Immature natural killer cell (primary cell): ENCODE data around the gene CPA5. TPM values are rescaled to one million over a fixed set of nuclear protein-coding genes. Genes with fewer than 3 reads are reported as not detected.

Source experiments
- DNase-seq, 3 donors: peaks; one replicate each; pipeline ENCODE4 v3.0.0; 2022; ENCODE audit warnings: mixed read lengths in 1 of 3
- H3K27ac Mint-ChIP-seq, 6 donors: one replicate each; pipeline ENCODE4 v1.8.0; 2020; ENCODE audit warnings: mixed read lengths in 6 of 6, mild to moderate bottlenecking in 5 of 6, inconsistent platforms in 4 of 6, moderate library complexity in 3 of 6
- H3K27me3 Mint-ChIP-seq, 3 donors: one replicate each; pipeline ENCODE4 v1.8.0; 2020 to 2021; ENCODE audit warnings: low read depth in 3 of 3, mild to moderate bottlenecking in 3 of 3, mixed read lengths in 3 of 3, moderate library complexity in 3 of 3, inconsistent platforms in 1 of 3
- H3K36me3 Mint-ChIP-seq, 3 donors: one replicate each; pipeline ENCODE4 v1.8.0; 2020; ENCODE audit warnings: mixed read lengths in 3 of 3, inconsistent platforms in 2 of 3, mild to moderate bottlenecking in 2 of 3
- H3K4me1 Mint-ChIP-seq, 2 donors: one replicate each; pipeline ENCODE4 v1.8.0; 2020; ENCODE audit warnings: inconsistent platforms in 2 of 2, mild to moderate bottlenecking in 2 of 2, mixed read lengths in 2 of 2, moderate library complexity in 1 of 2
- H3K4me3 Mint-ChIP-seq, 5 donors: one replicate each; pipeline ENCODE4 v1.8.0; 2020; ENCODE audit warnings: mild to moderate bottlenecking in 5 of 5, mixed read lengths in 5 of 5, inconsistent platforms in 3 of 5, moderate library complexity in 3 of 5
- H3K9me3 Mint-ChIP-seq, 6 donors: one replicate each; pipeline ENCODE4 v1.8.0; 2020; ENCODE audit warnings: mild to moderate bottlenecking in 6 of 6, mixed read lengths in 6 of 6, inconsistent platforms in 4 of 6, moderate library complexity in 3 of 6
- polyA plus RNA-seq, 3 donors: library from polyadenylated mRNA; unstranded; fragments of 300-500 nt; fragmentation: Illumina TruSeq; gene quantifications; one replicate each; pipeline ENCODE4 v1.2.3, GENCODE V29; 2021

CPA5 gene
- polyA plus RNA-seq, 3 donors from 2014 or later: not detected

DNA sequence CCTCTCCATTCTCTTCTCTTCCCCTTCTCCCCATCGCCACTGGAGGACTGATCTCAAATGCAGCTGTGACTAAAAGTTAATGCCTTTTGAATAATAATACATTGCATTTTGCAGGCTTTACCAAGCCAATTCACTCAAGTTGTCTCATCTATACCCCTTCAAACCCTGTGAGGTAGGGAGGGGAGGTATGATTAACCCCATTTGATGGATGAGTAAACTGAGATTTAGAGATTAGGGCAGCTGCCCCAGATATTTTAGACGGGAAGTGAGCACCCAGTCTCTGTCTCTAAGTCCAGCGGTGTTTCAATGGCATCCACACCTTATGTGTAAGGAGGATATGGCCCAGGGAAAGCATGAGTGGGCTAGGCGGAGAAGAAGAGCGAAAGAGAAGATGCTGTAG, 1.1 kb downstream of the CPA5 start:
- H3K9me3 Mint-ChIP-seq: no peaks in the 10 kb centered on the region
- H3K27ac Mint-ChIP-seq: no peak overlapping the region
- no peaks in the 10 kb centered on the region for H3K4me1 Mint-ChIP-seq
- no peaks in the 10 kb centered on the region for H3K36me3 Mint-ChIP-seq
- no peak overlapping the region for H3K4me3 Mint-ChIP-seq
- DNase-seq: no peak
- H3K27me3 Mint-ChIP-seq: peaks cover 0 to 4% (median 4%) of the 10 kb centered on the region in 3 donors

DNA sequence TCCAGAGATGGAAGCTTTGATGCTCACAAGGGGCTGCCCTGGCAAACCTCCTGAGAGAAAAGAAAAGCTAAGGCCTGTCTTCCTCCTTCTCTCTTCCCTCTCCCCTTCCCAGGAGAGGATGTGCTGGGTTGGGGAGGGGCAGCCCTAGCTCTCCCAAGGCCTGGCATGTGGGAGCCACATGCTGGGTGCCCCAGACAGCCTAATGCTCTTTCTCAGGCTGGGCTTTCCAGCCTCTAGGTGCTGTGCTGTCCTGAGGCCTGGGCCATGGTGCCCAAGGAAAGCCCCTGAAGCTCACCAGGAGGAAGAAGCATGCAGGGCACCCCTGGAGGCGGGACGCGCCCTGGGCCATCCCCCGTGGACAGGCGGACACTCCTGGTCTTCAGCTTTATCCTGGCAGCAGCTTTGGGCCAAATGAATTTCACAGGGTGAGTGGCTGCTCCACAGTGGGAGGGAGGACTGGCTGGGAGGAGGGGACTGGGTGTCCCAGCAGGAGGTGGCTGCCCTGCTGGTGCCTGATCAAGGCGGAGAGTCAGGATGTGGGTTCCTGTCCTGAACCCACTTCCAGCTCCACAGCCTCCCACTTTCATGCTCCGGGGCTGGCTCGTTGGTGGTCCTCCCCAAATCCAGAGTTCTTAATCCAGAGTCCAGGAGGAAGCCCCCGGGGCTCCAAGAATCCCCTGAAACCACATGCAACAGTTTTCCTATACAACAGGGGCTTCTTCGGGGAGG, 1.7 kb downstream of the CPA5 start:
- no peaks in the 10 kb centered on the region for H3K4me1 Mint-ChIP-seq
- no peak for DNase-seq
- no peaks in the 10 kb centered on the region for H3K36me3 Mint-ChIP-seq
- H3K27me3 Mint-ChIP-seq: peaks cover 0 to 4% (median 4%) of the 10 kb centered on the region in 3 donors
- H3K27ac Mint-ChIP-seq: no peak overlapping the region
- H3K4me3 Mint-ChIP-seq: no peak overlapping the region
- H3K9me3 Mint-ChIP-seq: no peaks in the 10 kb centered on the region

- Mint-ChIP-seq H3K4me1 (no peaks in the 10 kb centered on the region), H3K9me3 (no peaks in the 10 kb centered on the region), H3K27me3 (peaks cover 0 to 4% (median 4%) of the 10 kb centered on the region in 3 donors), H3K4me3 (no peak overlapping the region), H3K27ac (no peak overlapping the region), H3K36me3 (no peaks in the 10 kb centered on the region)
- no peak for DNase-seq
Measured at GRCh38 chr7:130346941-130347340, 2.3 kb downstream of the CPA5 start.

GRCh38 chr7:130349911-130350782, 5.5 kb downstream of the CPA5 start:
- no peak for DNase-seq
- no peaks in the 10 kb centered on the region for H3K9me3 Mint-ChIP-seq
- no peaks in the 10 kb centered on the region for H3K4me1 Mint-ChIP-seq
- H3K4me3 Mint-ChIP-seq: no peak overlapping the region
- no peaks in the 10 kb centered on the region for H3K36me3 Mint-ChIP-seq
- H3K27me3 Mint-ChIP-seq: peaks cover 0 to 5% (median 5%) of the 10 kb centered on the region in 3 donors
- H3K27ac Mint-ChIP-seq: no peak overlapping the region

DNA sequence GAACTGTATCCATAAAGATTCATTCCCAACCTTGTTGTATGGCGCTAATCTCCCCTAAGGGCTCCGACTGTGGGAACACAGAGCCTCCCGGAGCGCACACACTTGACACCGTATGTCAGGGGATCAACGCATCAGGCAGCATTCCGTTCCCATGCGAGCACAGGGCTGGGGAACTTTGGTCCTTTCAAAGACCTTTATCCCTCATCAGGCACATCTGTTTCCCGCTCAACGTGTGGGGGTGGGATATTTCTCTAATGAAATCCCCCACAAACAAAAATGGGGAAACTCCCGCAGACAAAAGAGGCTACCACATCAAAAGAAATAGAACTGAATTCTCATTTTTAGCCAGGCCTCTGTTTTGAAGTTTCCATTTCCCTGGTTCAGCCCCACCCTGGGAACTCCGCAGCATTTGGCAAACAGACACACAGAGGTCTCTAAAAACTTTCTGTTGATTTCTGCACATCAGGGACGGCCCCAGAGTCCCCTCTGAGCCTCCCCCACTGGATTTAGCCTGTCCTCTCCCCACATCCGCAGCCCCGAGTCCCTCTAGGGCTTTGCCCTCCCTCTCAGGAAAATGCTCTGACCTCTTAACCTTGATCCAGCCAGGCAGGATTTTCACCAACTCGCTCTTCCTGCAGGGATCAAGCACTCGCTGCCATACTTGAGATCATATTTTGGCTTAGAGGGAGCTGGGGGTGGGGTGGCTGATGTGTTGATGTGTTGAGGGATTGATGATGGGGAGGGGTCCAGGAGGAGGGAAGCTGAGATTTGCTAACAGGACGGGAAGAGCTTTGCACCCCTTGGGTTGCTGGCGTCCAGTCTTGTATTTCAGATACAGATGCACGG, 6.6 kb downstream of the CPA5 start:
- no peaks in the 10 kb centered on the region for H3K4me1 Mint-ChIP-seq
- no peaks in the 10 kb centered on the region for H3K9me3 Mint-ChIP-seq
- H3K27me3 Mint-ChIP-seq: peaks cover 0 to 5% (median 3%) of the 10 kb centered on the region in 3 donors
- H3K36me3 Mint-ChIP-seq: no peaks in the 10 kb centered on the region
- H3K27ac Mint-ChIP-seq: no peak overlapping the region
- no peak for DNase-seq
- H3K4me3 Mint-ChIP-seq: no peak overlapping the region

DNA sequence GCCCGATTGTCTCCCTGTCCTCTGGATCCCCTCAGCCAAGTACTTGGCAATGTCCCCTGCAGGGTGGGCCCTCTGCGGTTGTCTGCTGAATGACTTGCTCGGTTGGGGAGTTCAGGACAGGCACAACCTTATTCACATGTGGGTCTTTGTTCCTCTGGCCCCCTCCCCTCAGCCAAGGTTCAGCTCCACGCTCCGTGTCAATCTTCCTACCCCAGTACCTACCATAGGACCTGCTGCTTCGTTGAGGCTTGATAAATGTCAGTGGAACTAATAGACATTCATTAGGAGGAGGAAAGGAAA, 7.1 kb downstream of the CPA5 start:
- peaks cover 0 to 5% (median 3%) of the 10 kb centered on the region in 3 donors for H3K27me3 Mint-ChIP-seq
- H3K9me3 Mint-ChIP-seq: no peaks in the 10 kb centered on the region
- no peak for DNase-seq
- H3K36me3 Mint-ChIP-seq: no peaks in the 10 kb centered on the region
- no peak overlapping the region for H3K4me3 Mint-ChIP-seq
- peak overlapping the region in 1 of 6 donors; percentile 50 for H3K27ac Mint-ChIP-seq
- no peaks in the 10 kb centered on the region for H3K4me1 Mint-ChIP-seq

DNA sequence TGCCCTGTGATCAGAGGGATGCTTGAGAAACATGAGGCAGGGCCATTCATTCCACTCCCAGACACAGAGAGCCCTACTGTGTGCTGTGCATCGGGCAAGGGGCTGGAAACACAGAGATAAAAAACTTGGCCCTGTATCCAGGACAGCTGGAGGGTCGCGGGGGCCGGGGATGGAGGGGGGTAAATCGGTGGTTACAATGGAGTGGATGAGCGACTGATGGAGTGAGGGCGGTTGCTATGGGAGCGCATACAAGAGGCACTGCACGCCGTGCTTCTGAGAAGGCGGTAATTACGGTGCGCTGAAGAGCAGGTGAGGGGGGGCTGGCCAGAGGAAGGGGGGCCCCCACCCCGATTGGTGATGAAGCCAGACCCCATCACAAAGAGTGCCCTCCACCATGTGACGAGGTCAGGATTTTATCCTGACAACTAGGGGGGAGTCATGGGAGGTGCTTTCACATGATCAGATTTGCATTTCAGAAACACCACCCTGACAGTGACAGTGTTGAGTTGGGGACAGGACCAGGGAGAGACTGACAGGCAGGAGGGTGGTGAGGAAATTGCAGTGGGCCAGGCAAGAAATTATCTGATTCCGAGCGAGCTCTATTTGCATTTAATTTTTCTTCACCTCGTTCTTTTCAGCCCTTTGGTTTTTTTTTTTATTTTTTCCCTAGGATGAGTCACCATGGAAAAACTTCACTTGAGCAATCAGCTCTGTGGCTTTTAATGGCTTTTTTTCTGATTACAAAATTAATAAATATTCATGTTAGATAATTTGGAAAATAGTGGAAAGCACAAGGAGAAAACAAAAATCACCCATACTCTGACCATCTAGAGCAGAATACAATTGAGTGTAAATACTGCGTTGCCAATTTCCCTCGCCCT, 7.8 kb downstream of the CPA5 start:
- H3K4me3 Mint-ChIP-seq: no peak overlapping the region
- DNase-seq: no peak
- H3K36me3 Mint-ChIP-seq: no peaks in the 10 kb centered on the region
- peak overlapping the region in 1 of 6 donors; percentile 50 for H3K27ac Mint-ChIP-seq
- H3K27me3 Mint-ChIP-seq: peaks cover 0 to 5% (median 3%) of the 10 kb centered on the region in 3 donors
- H3K9me3 Mint-ChIP-seq: no peaks in the 10 kb centered on the region
- no peaks in the 10 kb centered on the region for H3K4me1 Mint-ChIP-seq

DNA sequence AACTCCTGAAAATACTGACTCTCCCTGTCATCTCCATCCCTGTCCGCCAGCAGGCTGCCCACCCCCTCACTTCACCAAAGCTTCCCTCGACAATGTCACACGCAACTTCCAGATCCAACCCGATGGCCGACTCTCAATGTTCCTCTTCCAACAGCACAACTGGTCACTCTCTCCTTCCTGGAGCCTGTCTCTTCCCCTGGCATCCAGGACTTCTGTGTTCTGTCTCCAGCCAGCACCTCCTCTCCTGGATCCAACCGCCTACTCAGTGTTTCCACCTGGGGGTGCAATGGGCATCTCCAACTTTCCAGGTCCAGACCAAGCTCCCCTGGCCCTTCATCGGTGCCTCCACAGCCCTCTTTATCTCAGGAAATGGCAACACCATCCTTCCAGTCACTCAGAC, 8.6 kb downstream of the CPA5 start:
- no peaks in the 10 kb centered on the region for H3K4me1 Mint-ChIP-seq
- no peaks in the 10 kb centered on the region for H3K36me3 Mint-ChIP-seq
- no peak overlapping the region for H3K27ac Mint-ChIP-seq
- no peak overlapping the region for H3K4me3 Mint-ChIP-seq
- H3K27me3 Mint-ChIP-seq: peaks cover 0 to 5% (median 3%) of the 10 kb centered on the region in 3 donors
- no peaks in the 10 kb centered on the region for H3K9me3 Mint-ChIP-seq
- no peak for DNase-seq

- peaks cover 0 to 4% (median 4%) of the 10 kb centered on the region in 3 donors for H3K36me3 Mint-ChIP-seq
- no peak overlapping the region for H3K27ac Mint-ChIP-seq
Measured at GRCh38 chr7:130356121-130356875, 11.7 kb downstream of the CPA5 start.

GRCh38 chr7:130356876-130357611, 12.4 kb downstream of the CPA5 start:
- Mint-ChIP-seq H3K27ac (no peak overlapping the region), H3K4me3 (no peak overlapping the region), H3K36me3 (peaks cover 0 to 4% (median 4%) of the 10 kb centered on the region in 3 donors), H3K27me3 (peaks cover 1 to 3% (median 2%) of the 10 kb centered on the region in 3 donors), H3K4me1 (no peaks in the 10 kb centered on the region), H3K9me3 (no peaks in the 10 kb centered on the region)
- no peak for DNase-seq

More at GRCh38 chr7:130356121-130356875, 11.7 kb downstream of the CPA5 start:
- Mint-ChIP-seq H3K4me1 (no peaks in the 10 kb centered on the region), H3K4me3 (no peak overlapping the region), H3K27me3 (peaks cover 0 to 5% (median 3%) of the 10 kb centered on the region in 3 donors), H3K9me3 (no peaks in the 10 kb centered on the region)
- no peak for DNase-seq

GRCh38 chr7:130358471-130358870, 13.9 kb downstream of the CPA5 start:
- no peak for DNase-seq
- Mint-ChIP-seq H3K36me3 (peaks cover 0 to 4% (median 4%) of the 10 kb centered on the region in 3 donors), H3K27me3 (peaks cover 1 to 3% (median 2%) of the 10 kb centered on the region in 3 donors), H3K4me3 (no peak overlapping the region), H3K27ac (no peak overlapping the region), H3K4me1 (no peaks in the 10 kb centered on the region), H3K9me3 (no peaks in the 10 kb centered on the region)

- H3K9me3 Mint-ChIP-seq: no peaks in the 10 kb centered on the region
- peaks cover 1 to 2% (median 1%) of the 10 kb centered on the region in 3 donors for H3K27me3 Mint-ChIP-seq
- H3K27ac Mint-ChIP-seq: no peak overlapping the region
- peaks cover 0 to 4% (median 4%) of the 10 kb centered on the region in 3 donors for H3K36me3 Mint-ChIP-seq
- no peaks in the 10 kb centered on the region for H3K4me1 Mint-ChIP-seq
- no peak for DNase-seq
- H3K4me3 Mint-ChIP-seq: no peak overlapping the region
Measured at GRCh38 chr7:130359276-130359857, 14.8 kb downstream of the CPA5 start.
